ENCODE data around the gene ABI3.

Gene ABI3

GRCh38 chr17:49217651-49218413, 7.3 kb downstream of the ABI3 start:
- Histone ChIP-seq H3K4me2 (ENCODE audit: low read length) (no peak overlapping the region), H3K9me3 (ENCODE audit: control insufficient read depth, low read length) (no peaks in the 10 kb centered on the region), H3K9ac (no peak overlapping the region), H3K36me3 (ENCODE audit: control insufficient read depth, insufficient read depth, low read length) (no peaks in the 10 kb centered on the region), H3K27me3 (ENCODE audit: control insufficient read depth, insufficient read depth, low read length) (no peaks in the 10 kb centered on the region), H3K27ac (no peak overlapping the region), H2AFZ (no peak overlapping the region), H3K4me3 (ENCODE audit: low read depth, low read length) (no peak overlapping the region), H3K4me1 (no peaks in the 10 kb centered on the region), H3K79me2 (no peaks in the 10 kb centered on the region)
- no peak for TF ChIP-seq CTCF (IDR thresholded peaks at IDR 0.05)

- Histone ChIP-seq H3K27ac (no peak overlapping the region), H2AFZ (no peak overlapping the region), H3K27me3 (ENCODE audit: control insufficient read depth, insufficient read depth, low read length) (no peaks in the 10 kb centered on the region), H3K9ac (no peak overlapping the region), H3K4me3 (ENCODE audit: low read depth, low read length) (no peak overlapping the region), H3K79me2 (no peaks in the 10 kb centered on the region), H3K4me2 (ENCODE audit: low read length) (no peak overlapping the region), H3K36me3 (ENCODE audit: control insufficient read depth, insufficient read depth, low read length) (no peaks in the 10 kb centered on the region), H3K4me1 (no peaks in the 10 kb centered on the region), H3K9me3 (ENCODE audit: control insufficient read depth, low read length) (no peaks in the 10 kb centered on the region)
- TF ChIP-seq CTCF (IDR thresholded peaks at IDR 0.05), result peak; percentile 9
Measured at GRCh38 chr17:49218941-49219913, 8.7 kb downstream of the ABI3 start.

- no peak for TF ChIP-seq CTCF (IDR thresholded peaks at IDR 0.05)
- Histone ChIP-seq H3K9ac (no peak overlapping the region), H3K36me3 (ENCODE audit: control insufficient read depth, insufficient read depth, low read length) (no peaks in the 10 kb centered on the region), H3K27ac (no peak overlapping the region), H3K4me2 (ENCODE audit: low read length) (no peak overlapping the region), H3K9me3 (ENCODE audit: control insufficient read depth, low read length) (no peaks in the 10 kb centered on the region), H2AFZ (no peak overlapping the region), H3K4me1 (no peaks in the 10 kb centered on the region), H3K79me2 (no peaks in the 10 kb centered on the region), H3K4me3 (ENCODE audit: low read depth, low read length) (no peak overlapping the region), H3K27me3 (ENCODE audit: control insufficient read depth, insufficient read depth, low read length) (no peaks in the 10 kb centered on the region)
Measured at GRCh38 chr17:49219987-49220386, 9.5 kb downstream of the ABI3 start.

- no peak overlapping the region for H3K27ac ChIP-seq
- no peak overlapping the region for H3K4me3 ChIP-seq (ENCODE audit: low read depth, low read length)
- no peaks in the 10 kb centered on the region for H3K9me3 ChIP-seq (ENCODE audit: control insufficient read depth, low read length)
- H3K4me1 ChIP-seq, result no peaks in the 10 kb centered on the region
- H3K27me3 ChIP-seq (ENCODE audit: control insufficient read depth, insufficient read depth, low read length), result no peaks in the 10 kb centered on the region
- no peak overlapping the region for H2AFZ ChIP-seq
- no peak overlapping the region for H3K4me2 ChIP-seq (ENCODE audit: low read length)
- no peak overlapping the region for H3K9ac ChIP-seq
- no peaks in the 10 kb centered on the region for H3K36me3 ChIP-seq (ENCODE audit: control insufficient read depth, insufficient read depth, low read length)
- no peaks in the 10 kb centered on the region for H3K79me2 ChIP-seq
- TF ChIP-seq CTCF (IDR thresholded peaks at IDR 0.05), result no peak
Measured at GRCh38 chr17:49223168-49223516, 12.6 kb downstream of the ABI3 start.

All from parathyroid adenoma (tissue), 2 donors.